GM19238 (cell line): ENCODE measurements around the gene ZNF787.
A peak's percentile ranks its signal among the peaks of the same experiment; 100 is the strongest.
"Not testable (repeated sequence)": the region's sequence is repeated elsewhere in the genome, so short reads cannot be mapped to it uniquely, and the experiment has no call there.

Source experiments
- DNase-seq: peaks from one replicate; pipeline ENCODE4 v3.0.0; 2011; ENCODE audit warnings: low spot score; ENCODE audit not compliant: insufficient read length

The ZNF787 gene

DNA sequence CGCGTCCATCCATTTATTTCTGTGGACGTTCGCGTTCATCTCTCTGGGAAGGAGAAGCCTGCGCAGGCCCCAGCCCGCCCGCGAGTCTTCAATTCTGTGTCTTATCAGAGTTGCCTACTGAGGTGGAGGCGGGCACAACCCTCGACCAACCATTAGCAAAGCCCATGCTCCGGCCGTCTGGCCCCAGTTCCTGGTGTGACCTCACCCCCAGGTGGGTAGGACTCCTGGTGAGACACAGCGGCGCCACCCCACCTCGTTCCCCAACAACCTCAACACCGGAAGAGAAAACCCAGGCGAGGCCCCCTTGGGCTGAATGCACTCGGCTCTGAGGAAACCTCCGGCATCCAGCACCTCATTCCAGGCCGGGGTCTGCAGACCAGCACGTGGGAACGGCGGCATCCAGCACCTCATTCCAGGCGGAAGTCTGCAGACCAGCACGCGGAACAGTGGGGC lies 14.7 kb downstream of the ZNF787 start:
- DNase-seq = no peak

DNA sequence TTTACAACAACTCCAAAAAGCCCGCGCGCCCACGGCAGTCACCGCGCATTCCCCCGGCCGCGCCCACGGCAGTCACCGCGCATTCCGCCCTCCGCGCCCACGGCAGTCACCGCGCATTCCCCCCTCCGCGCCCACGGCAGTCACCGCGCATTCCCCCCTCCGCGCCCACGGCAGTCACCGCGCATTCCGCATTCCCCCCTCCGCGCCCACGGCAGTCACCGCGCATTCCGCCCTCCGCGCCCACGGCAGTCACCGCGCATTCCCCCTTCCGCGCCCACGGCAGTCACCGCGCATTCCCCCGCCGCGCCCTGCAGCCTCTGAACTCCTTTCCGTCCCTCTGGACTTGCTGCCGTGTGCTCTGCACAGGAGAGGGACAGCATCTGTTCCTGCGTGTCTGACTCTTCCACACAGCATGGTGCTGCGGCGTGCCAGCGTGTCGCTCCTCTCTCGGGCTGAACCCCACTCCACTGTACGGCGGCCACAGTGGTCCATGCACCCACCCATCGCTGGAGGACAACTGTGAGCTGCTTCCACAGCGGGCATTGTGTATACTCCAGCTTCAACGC lies 15.2 kb downstream of the ZNF787 start:
- not testable (repeated sequence) for DNase-seq

- peak; percentile 57 for DNase-seq
Measured at GRCh38 chr19:56105090-56105701, 15.9 kb downstream of the ZNF787 start.

DNA sequence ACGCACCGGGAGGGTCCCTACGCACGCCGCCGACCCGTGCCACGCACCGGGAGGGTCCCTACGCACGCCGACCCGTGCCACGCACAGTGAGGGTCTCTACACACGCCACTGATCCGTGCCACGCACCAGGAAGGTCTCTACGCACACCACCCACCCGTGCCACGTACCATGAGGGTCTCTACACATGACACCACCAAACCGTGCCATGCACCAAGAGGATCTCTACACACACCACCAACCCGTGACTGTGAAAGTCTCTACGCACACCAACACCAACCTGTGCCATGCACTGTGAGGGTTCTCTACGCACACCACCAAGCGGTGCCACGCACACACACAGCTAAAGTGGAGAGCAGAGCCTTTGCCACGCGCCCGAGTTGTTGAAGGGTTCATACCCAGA lies 16.7 kb downstream of the ZNF787 start:
- DNase-seq = no peak

DNA sequence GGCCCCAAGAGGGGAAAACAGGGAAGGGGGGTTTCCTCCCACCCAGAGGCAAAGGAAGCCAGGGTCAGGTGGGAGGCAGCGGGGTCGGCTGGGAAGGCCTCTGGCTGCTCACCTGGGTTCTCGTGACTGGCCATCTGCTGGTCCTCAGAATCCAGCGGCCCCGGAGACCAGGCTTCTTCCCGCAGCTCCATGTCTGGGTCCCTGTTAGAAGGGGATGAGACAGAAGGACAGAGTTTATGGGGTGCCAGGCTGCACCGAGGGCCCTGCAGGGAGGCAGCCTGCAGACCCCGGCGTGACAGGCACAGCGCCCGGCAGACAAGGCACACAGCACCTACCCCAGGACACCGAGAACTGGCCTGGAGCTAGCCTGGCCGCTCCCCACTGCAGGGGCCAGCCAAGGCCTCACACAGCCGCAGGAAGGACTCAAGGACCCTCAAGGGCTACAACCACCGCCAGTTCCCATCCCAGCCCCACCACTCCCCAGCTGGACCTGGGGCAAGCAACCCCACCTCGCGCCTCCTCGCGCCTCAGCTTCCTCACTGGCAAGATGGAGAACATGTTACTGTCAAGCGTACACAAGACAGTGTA lies 18.0 kb downstream of the ZNF787 start:
- DNase-seq = no peak

DNA sequence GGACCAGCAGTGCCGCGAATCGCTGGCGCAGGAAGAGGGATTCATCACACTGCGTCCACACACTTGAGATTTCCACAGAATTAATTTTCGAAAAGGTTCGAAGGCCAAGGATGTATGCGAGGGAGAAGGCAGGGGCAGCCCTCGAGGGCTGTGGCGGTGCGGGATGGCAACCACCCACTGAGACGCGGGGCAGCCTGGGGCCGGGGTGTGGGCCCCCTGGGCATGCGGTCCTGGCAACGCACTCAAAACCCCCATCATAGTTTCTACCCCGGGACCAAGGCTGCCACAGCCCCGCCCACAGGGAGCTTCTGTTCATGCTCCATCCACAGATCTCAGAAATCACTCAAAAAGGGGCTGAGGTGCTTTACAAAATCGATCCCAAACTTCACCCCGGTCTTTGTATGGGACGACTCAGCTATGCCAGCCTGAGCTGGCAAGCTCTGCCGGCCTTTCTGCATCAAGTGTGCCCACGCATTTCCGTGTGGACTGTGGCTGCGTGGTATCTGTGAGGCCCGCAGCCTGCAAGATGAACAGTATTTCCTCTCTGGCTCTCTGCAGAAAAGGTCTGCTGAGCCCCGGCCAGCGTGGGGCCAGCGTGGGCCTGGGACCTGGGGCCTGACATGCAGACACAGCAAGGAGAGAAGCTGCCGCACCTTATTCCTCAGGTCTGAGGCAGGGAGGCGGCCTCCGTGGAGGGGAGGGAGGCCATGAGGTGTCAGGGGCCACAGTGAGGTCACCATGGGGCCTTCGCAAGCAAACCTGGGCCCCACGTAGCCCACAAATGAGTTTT lies 19.2 kb downstream of the ZNF787 start:
- DNase-seq = no peak

- no peak for DNase-seq
Measured at GRCh38 chr19:56101095-56101494, 20.0 kb downstream of the ZNF787 start.

DNA sequence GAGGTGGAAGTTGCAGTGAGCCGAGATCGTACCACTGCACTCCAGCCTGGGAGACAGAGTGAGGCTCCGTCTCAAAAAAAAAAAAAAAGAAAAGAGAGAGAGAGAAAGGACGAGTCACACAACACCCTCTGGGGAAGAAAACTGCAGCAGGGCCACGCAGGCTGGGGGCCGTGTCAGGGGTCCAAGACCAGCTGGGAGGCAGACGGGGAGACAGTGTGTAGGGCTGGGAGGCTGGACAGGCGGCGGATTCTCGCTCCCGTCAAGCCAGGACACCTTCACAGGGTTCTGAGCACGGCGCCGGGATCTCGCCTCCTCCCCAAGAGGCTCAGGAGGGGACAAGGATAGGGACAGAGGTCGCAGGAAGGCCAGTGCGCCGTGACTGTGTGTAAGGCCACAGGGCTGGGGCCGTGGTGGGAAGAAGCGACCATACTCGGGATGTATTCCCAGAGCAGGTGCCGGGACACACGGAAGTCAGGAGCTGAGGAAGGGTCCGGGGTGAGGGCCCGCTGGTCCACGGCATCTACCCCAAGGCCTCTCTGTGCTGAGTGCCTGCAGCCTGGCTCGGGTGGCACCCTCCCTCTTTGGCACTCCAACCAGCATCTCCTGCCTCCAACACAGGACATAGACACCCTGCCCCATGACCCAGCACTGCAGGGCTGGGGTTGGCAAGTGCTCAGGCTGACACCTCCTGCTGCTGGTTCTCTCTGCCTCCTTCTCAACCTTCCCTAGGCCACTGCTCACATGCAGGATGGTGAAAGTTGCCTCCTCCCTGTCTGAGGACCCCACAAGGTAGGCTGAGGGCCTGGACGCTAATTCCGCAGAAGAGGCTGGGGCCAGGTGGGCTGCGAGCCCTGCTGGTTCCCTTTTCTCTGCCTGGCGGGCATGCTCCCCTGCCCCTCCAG lies 21.2 kb downstream of the ZNF787 start:
- no peak for DNase-seq

DNA sequence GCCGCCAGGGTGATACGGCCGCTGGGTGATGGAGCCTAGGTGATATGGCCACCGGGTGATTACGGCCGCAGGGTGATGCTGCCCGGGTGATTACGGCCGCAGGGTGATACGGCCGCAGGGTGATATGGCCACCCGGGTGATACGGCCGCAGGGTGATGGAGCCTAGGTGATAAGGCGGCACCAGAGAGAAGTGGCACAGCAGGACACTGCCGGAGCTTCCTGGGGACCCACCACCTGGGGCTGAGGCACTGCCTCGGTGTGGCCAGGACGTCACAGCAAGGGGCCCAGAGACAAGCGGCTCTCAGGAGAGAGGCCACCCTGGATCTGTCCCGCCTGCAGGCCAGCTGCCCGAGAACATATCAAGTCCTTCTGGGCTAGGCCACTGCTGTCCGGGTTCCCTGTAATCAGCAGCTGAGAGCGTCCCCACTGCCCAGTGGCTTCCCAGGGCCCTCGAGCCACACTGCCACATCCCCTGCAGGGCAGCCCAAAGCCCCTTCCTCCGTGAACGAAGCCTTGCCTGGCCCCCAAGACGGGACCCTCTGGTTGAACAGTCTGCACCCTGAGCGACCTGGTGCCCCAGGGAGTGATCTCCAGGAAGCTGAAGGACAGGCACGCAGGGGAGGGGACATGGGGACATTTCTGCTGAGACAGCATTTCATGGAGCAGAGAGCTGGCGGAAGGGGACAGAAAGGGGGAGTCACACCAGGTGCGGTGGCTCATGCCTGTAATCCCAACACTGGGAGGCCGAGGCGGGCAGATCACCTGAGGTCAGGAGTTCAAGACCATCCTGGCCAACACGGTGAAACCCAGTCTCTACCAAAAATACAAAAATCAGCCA lies 22.1 kb downstream of the ZNF787 start:
- DNase-seq = no peak

GRCh38 chr19:56098237-56098636 lies 22.9 kb downstream of the ZNF787 start:
- DNase-seq = not testable (repeated sequence)

DNA sequence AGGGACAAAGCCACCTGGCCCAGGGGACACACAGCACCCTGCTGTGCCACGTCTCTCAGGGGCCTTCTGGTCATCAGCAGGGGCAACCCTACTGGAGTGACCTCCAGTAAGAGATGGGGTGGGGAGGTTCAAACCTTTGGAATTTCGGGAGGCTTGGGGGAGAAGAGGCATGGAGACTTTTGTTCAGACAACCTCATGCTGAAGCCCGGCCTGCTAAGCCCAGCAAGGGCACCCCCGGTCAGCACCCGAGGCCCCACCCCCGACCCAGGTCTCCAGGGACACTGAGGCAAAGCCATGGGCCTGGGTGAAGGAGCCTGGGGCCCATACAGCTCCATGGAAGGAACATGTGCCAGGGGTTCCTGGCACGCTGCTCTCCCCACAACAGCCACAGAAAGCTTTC lies 23.3 kb downstream of the ZNF787 start:
- DNase-seq = no peak

- DNase-seq = no peak
Measured at GRCh38 chr19:56097306-56097705, 23.8 kb downstream of the ZNF787 start.

DNA sequence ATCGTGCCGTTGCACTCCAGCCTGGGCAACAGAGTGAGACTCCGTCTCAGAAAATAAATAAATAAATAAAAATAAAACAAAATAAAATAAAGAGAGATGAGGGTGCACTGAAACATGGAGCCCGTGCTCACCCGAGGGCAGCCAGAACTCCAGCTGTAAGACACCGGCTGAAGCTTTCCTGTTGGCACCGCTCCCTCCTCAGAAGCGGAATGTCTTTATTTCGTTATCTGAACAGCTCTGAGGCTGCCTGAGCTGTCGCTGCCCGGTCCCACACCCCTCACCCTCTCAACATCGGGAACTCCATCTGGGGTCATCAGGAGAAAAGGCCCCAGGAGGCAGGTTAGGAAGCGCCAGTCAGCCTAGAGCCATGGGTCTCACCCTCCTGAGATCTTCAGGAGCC lies 24.4 kb downstream of the ZNF787 start:
- no peak for DNase-seq

DNA sequence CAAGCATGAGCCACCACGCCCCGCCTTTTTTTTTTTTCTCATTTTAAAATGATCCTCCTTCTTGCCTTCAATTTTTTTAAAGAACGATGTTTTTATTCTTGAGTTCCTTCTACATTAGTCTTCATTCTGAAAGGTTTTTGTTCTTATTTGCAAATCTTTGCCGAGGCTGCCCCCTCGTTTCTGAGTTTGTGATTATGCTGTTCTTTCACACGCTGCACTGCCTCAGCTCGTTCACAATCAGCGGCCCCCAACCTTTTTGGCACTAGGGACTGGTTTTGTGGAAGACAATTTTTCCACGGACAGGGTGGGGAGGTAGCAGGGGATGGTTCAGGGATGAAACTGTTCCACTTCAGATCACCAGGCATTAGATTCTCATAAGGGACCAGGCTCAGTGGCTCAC lies 26.6 kb downstream of the ZNF787 start:
- DNase-seq = no peak

DNA sequence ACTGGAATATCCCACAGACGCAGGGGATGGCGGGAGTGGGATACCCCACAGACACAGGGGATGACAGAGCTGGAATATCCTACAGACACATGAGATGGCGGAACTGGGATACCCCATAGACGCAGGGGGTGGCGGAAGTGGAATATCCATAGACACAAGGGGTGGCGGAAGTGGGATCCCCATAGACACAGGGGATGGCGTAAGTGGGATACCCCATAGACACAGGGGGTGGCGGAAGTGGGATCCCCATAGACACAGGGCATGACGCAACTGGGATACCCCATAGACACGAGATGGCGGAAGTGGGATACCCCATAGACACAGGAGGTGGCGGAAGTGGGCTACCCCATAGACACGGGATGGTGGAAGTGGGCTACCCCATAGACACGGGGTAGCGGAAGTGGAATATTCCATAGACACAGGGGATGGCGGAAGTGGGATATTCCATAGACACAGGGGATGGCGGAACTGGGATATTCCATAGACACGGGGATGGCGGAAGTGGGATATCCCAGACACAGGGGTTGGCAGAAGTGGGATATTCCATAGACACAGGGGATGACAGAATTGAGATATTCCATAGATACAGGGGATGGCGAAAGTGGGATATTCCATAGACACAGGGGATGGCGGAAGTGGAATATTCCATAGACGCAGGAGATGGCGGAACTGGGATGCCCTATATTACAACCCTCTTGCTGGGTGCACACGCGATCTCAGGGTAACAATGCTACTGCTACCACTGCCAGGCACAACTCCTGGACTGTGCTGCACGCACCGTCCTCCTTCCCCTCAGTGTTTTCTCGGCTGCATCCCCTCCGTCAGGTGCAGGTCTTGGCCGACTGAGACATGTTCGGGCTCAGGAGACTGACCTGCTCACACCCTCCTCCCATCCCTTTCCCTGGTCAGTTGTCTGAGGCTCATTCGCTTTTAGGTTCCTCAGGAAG lies 28.1 kb downstream of the ZNF787 start:
- DNase-seq = no peak

- DNase-seq = no peak
Measured at GRCh38 chr19:56091751-56092546, 29.1 kb downstream of the ZNF787 start.

- no peak for DNase-seq
Measured at GRCh38 chr19:56091066-56091490, 30.0 kb downstream of the ZNF787 start.

GRCh38 chr19:56089344-56089743 lies 31.8 kb downstream of the ZNF787 start:
- no peak for DNase-seq
